Activated CD4-positive, CD25-positive, alpha-beta regulatory T cell treated with anti-CD3 and anti-CD28 coated beads, Interleukin-2, amount 50 U/mL, for 24 hours (primary cell): ENCODE results near the gene WDR6.
A peak's percentile ranks its signal among the peaks of the same experiment; 100 is the strongest.

Source experiments
- ATAC-seq, 2 donors: fragments of 150-1000 bp; cut with Tn5 transposase; one replicate each; pipeline ENCODE4 v1.10.0; 2021; ENCODE audit warnings: mild to moderate bottlenecking in 1 of 2, moderate library complexity in 1 of 2

Gene WDR6, protein sequence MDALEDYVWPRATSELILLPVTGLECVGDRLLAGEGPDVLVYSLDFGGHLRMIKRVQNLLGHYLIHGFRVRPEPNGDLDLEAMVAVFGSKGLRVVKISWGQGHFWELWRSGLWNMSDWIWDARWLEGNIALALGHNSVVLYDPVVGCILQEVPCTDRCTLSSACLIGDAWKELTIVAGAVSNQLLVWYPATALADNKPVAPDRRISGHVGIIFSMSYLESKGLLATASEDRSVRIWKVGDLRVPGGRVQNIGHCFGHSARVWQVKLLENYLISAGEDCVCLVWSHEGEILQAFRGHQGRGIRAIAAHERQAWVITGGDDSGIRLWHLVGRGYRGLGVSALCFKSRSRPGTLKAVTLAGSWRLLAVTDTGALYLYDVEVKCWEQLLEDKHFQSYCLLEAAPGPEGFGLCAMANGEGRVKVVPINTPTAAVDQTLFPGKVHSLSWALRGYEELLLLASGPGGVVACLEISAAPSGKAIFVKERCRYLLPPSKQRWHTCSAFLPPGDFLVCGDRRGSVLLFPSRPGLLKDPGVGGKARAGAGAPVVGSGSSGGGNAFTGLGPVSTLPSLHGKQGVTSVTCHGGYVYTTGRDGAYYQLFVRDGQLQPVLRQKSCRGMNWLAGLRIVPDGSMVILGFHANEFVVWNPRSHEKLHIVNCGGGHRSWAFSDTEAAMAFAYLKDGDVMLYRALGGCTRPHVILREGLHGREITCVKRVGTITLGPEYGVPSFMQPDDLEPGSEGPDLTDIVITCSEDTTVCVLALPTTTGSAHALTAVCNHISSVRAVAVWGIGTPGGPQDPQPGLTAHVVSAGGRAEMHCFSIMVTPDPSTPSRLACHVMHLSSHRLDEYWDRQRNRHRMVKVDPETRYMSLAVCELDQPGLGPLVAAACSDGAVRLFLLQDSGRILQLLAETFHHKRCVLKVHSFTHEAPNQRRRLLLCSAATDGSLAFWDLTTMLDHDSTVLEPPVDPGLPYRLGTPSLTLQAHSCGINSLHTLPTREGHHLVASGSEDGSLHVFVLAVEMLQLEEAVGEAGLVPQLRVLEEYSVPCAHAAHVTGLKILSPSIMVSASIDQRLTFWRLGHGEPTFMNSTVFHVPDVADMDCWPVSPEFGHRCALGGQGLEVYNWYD

DNA sequence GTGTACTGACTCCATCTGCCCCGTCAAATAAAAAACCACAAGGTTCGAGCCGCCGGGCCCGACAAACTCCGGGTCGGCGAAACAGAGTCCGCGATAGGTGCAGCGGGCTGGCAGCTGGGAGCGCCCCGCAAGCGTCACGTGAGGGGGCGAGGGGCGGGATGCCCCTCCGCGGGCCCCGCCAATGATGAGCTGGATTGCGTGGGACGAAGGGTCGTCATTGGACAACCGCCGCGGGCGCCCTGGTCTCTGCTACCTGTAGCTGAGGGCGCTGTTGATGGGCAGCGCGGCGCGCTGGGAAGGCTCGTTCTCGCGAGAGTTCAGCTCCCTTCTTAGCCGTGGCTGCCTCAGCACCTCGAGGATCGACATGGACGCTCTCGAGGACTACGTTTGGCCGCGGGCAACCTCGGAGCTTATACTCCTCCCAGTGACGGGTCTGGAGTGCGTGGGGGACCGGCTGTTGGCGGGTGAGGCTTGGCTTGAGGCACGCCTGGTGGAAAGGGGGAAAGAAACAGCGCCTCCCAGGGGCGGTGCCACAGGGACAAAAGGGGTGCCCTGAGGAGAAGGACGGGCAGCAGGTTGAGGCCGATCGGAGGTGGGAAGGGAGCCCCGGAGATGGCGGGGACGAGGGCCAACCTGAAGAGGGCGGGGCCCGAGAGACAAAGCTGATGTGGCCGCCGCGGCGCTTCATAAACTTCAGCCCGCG is at the start of gene WDR6:
WDR6 (plus strand) TSS at position 324 of the 703 bp plus-strand sequence; CDS start at position 365, 41 bp downstream.
- peak; percentile 91 to 94 for ATAC-seq

DNA sequence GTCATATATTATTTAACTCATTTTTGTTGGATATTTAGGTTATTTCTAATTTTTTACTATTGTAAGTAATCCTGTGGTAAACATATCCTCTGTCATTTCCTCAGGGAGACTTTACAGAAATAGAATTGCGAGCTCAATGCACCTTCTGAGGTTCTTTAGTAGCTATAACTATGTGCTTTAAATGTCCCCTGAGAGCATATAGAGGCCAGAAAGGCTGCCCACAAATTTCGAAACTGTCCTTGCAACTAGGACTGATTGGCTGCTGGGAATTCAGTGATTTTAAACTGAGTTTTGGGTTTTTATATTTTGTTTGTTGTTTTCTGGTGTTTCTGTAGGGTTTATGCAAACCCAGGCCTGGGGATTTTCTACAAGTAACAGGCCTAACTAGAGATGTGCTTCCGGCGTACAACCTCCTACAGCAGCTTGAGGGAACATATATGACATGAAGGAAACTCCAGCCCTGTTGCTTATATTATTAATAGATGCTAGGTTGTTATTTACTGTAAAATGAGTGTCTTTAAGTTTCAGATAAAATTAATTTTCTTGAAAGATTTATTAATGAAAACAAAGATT is 46.3 kb upstream of the WDR6 start:
- no peak for ATAC-seq

DNA sequence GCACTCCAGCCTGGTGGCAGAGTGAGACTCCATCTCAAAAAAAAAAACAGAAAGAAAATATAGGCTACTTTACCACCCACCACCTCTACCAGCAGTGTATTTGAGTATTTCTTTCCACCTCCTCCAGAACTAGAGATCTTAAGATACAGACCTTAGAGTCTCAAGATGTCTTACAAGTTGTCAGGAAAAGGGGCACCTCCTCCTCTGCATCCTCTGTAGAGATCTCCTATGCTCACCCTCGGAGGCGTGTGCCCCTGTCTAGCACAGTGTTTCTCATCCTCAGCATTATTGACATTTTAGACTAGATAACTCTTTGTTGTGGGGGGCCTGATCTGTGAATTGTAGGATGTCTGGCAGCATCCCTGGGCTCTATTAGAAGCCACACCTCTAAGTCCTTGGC is 44.9 kb upstream of the WDR6 start:
- ATAC-seq = no peak

DNA sequence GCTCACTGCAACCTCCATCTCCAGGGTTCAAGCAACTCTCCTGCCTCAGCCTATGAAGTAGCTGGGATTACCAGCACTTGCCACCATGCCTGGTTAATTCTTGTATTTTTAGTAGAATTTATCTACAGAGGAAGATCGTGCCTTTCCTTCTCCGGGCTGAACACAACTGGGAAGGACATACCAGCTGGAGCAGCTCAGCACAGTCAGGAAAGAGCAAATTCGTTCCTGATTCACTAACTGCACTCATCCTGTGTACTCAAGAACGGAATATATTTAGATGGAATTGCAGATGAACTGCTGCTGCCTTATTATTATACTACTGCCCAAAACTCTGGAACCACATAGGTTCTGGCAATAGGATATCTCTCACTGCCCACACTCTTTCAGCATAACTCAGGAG is 44.3 kb upstream of the WDR6 start:
- no peak for ATAC-seq

DNA sequence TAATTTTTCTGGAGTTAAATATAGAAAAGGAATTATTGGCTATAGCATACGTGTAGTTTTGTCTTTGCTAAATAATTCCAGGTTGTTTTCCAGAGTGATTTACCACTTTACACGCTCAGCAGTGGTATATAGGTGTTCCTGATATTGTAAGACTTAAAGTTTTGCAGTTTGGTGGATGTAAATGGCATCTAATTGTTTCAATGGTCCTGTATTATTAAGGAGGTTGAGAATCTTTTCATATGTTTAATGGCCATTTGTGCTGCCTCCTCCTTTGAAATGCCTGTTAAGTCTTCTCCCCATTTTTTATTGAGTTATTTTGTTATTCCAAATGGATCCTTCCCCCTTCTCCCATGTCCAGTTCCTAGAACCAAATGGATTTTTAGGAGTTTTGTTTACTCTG is 43.6 kb upstream of the WDR6 start:
- ATAC-seq = no peak

DNA sequence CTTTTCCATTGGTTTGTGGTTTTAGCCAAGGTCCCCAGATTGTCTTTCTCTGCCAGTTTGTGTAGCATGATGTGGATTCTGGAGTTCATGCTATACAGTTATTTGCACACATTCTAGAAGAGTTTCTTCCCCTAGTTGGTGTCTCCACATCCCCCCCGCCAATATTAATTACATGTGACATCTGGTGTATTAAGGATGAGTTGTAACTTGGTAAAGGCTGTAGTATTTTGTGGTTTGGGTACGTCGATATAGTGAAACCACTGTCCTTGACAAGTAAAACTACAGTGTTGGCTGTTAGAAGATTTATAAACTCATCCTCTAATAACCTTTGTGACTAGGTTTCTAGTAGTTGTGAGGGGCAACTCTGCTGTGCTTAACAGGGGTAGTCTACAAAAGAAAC is 40.8 kb upstream of the WDR6 start:
- ATAC-seq = no peak

DNA sequence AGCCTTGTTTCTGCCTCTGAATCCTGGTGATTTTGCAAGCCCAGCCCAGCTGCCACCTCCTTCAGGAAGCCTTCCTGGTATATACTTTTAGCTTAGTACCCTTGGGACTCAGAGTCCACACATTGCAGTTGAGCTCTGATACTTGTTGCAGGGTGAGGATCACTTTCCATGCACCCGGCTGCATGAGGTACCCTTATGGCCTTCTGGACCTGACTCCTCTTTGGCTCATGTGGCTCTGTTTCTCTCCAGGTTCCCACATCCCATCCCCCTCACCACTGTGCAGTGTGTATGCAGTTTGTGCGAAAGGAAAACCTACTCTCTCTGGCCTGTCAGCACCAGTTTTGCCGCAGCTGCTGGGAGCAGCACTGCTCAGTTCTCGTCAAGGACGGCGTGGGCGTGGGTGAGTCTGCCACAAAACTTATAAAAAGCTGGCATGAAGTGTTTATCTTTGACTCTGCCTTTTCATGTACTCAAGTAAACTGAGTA is 40.3 kb upstream of the WDR6 start:
- ATAC-seq = no peak

DNA sequence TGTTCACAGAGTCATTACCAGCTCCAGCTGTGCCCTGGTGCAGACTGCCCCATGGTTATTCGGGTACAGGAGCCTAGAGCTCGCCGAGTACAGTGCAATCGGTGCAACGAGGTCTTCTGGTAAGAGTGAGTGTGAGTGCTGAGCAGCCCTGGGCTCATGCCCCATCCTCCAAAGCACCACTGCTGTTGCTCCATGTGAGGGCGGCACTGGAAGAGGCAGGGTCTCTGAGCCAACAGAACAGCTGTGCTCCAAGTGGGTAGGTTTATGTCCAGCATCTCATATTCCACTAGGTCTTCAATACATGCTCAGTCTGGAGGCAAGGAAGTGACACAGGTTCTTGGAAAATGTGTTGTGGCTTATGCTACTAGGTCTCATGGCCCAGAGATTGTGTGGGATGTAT is 36.6 kb upstream of the WDR6 start:
- ATAC-seq = no peak

DNA sequence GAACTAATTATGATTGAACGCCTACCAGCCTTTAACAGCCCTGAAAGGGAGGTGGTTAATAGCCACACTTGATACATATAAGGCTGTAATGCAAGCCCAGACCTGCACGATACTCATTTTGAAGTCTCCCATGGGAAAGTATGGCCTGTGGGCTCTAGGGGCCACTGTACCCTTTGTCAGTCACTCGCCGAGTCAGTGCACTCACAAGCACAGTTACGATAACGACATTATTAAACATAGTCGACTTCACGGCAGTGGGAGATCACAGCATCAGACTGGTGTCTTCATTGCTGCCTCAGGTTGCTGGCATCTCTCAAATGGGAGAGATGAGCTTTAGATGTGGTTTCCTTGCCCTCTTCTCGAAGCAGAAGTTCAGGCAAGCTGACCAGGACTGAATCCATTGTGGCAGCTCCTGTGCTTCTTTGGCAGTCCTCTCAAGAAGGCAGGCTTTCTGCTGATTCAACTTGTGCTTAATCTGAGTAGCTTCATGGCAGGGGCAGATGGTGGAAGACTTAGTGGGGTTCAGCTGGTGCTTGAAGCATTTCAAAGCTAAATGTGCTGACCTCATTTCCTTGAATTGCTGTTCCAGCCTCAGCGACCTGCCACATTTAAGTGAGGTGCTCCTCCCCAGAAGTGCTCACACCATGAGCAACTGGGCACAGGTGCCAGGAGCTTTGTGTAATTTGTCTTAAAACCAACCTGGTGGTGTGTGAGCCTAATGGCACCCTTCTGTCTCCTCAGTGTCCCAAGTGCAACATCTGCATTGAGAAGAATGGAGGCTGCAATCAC is 32.9 kb upstream of the WDR6 start:
- no peak for ATAC-seq

DNA sequence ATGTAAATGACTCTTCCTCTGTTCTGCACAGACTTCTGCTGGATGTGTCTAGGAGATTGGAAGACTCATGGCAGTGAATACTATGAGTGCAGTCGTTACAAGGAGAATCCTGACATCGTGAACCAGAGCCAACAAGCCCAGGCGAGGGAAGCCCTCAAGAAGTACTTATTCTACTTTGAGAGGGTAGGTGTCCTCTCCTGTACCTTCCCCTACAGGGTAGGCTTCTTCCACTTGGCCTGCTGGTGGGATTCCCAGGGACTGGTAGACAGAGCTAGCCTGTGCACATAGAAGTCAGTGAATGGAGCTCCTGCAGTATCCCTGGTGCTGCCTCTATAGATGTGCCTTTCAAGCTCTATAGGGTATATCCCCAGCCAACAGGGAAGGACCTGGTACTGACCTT is 27.7 kb upstream of the WDR6 start:
- ATAC-seq = no peak

DNA sequence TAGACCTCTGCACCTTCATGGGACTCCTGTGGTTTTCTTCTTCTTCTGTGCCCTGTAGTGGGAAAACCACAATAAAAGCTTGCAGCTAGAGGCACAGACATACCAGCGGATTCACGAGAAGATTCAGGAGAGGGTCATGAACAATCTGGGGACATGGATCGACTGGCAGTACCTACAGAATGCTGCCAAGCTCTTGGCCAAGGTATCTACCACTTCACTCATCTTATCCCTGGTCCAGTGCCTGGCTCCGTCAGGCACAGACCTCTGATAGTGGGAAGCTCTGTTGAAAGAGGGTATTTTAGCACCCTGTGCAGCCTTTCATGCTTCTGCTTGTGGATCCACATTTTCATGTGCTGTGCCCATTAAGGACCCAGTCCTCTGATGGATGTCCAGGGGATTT is 26.9 kb upstream of the WDR6 start:
- no peak for ATAC-seq

DNA sequence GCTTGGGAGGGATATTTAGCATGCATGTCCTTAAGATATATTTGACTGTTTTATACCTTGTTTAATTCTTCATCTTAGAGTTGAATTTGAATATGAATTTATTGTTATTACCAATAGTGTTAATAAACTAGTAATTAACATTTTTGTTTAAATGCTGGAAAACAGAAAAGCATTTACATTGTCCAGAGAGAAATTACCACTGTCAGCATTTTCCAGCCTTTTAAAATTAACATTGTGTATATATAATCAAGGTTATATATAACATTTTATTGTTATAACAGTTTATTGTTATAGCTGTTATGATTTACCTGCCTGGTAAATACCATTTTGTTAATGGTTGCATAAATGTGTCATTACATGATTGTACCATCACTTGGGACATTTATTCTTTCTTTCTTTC is 25.2 kb upstream of the WDR6 start:
- no peak for ATAC-seq

DNA sequence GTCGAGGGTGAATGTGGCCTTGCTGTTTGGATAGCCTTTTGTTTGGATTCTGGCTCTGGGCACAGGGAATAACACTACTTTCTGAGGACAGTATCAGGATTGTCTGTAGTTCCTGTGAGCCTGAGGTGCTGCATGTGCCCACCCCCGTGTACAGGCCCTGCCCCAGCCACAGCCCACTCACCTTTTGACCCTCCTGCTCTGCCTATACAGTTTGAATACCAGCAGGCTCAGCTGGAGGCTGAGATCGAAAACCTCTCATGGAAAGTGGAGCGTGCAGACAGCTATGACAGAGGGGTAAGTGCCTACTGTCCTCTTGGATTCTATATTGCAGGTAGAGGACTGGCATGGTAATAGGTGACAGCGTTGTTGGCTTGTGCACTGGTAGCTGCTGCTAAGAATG is 24.5 kb upstream of the WDR6 start:
- no peak for ATAC-seq

DNA sequence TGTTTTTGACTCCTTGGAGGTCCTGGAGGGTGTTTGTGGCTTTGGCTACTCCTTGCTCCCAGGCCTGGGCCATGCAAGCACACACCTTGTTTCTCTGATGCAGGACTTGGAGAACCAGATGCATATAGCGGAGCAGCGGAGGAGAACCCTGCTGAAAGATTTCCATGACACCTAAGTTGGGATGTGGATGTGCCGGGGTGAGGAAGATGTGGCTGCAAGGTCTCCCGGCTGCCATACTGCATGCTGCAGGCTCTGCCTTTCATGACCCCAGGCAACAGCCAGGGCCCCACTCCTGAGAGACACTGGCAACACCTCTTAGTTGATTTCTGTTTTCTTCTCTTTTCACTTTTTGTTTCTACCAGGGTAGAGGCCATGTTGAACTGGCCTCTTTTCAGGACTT is 24.1 kb upstream of the WDR6 start:
- ATAC-seq = no peak

DNA sequence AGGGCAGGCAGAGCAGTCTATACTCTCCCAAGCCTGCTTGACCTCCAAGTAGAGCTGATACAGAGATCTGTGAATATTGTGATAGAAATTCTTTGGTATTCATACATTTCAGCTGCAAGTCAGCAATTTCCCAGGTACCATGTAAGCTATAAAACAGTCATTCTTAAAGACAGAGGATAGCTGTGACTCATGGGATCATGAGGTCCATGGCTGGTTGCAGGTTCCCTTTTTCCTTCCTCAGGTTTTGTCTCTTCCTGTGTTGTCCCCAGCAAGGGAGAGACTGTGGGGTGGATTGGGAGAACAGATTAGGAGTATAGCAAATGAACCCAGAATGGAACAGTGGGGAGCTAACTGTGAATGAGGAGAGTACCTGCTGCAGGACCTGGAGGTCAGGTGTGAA is 22.5 kb upstream of the WDR6 start:
- ATAC-seq = no peak

DNA sequence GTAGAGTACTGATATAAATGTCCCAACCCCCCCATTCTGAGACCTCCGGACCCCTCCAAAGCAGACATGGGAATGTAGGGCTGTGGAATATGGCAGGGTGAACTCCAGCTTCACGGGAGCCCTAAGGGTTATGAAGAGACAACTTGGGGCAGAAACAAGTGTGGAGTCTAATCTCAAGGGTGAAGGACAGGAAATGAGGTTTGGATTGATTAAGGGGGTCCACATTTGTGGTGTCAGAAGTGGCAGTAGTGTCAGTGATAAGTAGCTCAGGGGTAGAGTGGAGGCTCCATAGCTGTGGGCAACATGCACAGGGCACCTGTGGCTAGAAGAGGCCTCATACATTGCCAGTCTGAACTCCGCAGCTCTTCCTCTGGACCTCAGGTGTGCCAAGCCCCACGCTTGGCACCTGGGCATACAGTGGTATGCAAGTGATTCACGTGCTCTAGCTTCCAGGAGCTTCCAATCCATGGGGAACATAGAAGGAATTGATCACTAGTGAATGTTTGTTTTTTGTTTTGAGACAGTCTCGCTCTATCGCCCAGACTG is 21.3 kb upstream of the WDR6 start:
- no peak for ATAC-seq

DNA sequence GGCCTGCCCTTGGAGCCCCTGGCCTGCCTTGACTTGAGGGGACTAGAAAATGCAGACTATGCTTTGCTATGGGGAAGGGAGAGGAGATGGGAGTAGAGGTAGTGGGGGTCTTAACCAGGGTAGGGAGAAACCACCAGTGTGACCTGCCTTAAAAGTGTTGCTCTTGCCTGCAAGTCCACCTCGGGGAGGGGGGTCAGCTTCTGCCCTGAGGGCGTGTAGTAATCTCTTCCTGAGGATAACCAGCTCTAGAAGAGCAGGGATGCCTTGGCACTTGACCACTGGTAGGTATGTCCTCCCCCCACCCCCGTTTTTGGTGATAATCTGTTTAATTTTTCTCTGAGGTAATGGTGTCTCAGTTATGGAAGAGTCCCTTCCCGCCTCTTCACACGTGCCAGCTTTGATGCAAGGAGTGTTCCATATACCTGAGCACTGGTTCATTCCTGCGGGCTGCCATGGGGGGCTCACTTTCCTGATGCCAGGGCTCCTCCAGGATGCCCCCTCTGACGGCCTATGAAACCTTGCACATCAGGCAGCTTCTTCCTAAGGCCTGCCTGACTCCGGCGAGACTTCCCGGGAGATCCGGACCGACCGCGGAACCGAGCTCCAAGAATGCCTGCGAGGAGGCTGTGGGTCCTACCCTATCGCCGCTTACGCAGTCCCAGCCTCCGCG is 17.9 kb upstream of the WDR6 start:
- no peak for ATAC-seq

DNA sequence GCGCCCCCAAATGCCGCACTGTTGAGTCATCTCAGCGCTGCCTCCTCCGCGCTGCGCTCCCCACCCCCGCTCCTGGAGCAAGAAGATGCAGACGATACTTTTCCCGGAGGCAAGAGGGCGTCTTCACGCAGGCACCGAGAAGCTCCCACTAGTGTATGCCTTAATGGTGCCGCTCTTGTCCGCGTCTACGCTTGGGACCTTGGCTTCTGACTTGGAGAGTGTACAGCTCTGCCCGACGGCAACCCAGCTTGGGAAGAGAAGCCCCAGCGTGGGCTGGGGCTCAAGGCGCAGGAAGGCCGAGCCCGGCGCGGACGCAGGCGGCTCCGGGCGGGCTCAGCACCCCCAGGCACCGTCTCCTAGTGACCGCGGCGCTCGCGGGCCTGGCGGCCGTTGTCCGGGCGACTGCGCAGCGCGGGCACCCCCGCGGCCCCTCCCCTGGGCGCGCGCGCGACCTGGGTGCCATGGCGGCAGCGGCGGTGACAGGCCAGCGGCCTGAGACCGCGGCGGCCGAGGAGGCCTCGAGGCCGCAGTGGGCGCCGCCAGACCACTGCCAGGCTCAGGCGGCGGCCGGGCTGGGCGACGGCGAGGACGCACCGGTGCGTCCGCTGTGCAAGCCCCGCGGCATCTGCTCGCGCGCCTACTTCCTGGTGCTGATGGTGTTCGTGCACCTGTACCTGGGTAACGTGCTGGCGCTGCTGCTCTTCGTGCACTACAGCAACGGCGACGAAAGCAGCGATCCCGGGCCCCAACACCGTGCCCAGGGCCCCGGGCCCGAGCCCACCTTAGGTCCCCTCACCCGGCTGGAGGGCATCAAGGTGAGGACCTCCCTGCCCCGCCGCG is 17.2 kb upstream of the WDR6 start, which contains the start of gene P4HTM:
P4HTM (plus strand) TSS at position 446 of the 840 bp plus-strand sequence; CDS start at position 462, 16 bp downstream.
- peak; percentile 78 to 80 for ATAC-seq
